ENCODE data around the gene FBXL19. TPM values are rescaled to one million over a fixed set of nuclear protein-coding genes. Genes with fewer than 3 reads are reported as not detected.

FBXL19 gene
- total and polyA plus RNA-seq, 9 of the 15 experiments (the other 6 are each of a cell fraction or from before 2014, with no cell fraction given) = 0.13 to 48.0 (median 13.5) TPM; not detected in 1

DNA sequence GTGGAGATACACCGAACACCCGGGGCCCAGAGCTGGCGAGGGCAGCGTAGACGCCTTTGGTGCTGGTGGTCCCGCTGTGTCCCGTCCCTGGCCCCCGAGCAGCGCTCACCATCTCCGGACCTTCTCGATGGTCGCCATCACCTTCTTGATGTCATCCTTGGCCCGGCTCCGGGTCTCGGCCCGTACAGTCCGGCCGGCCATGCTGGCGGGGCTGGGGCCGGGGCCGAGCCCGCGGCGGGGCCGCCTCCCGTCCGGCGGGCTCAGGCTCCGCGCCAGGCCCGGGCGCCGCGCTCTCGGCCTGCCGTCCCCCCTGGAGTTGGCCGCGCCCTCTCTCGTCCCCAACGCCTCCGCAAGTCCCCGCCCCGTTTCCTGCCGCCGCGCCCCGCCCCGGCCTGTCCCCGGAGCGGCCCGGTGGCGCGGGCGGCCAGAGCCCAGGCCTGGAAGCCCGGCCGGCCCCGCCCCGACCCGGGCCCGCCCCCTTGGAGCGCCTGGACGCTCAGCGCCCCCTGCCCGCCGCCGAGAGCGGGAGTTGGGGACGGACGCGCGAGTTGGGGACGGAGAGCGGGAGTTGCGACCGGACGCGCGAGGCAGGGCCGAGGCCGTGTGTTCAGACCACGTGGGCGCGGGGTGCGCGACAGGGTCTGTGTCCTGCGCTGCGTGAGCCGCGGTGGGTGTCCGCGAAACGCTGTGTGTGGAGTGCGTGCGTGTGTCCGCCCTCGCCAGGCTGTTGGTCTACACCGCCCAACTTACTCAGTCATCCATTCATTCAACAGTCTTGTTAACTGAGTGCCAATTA is 29.4 kb upstream of the FBXL19 start, which contains the start of gene BCL7C (continued):
- TF ChIP-seq, protein P1, sequence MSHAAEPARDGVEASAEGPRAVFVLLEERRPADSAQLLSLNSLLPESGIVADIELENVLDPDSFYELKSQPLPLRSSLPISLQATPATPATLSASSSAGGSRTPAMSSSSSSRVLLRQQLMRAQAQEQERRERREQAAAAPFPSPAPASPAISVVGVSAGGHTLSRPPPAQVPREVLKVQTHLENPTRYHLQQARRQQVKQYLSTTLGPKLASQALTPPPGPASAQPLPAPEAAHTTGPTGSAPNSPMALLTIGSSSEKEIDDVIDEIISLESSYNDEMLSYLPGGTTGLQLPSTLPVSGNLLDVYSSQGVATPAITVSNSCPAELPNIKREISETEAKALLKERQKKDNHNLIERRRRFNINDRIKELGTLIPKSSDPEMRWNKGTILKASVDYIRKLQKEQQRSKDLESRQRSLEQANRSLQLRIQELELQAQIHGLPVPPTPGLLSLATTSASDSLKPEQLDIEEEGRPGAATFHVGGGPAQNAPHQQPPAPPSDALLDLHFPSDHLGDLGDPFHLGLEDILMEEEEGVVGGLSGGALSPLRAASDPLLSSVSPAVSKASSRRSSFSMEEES (CRISPR knock-in tag; IDR thresholded peaks at IDR 0.05) = no peak
- TF ChIP-seq ZNF24 (IDR thresholded peaks at IDR 0.05) (peak; percentile 86), SMAD4 (CRISPR knock-in tag; conservative IDR thresholded peaks at IDR 0.05) (peak; percentile 94), ZNF354B (CRISPR knock-in tag; IDR thresholded peaks at IDR 0.05) (no peak), POLR3A (IDR thresholded peaks at IDR 0.05; ENCODE audit: borderline replicate concordance, extremely low read depth, insufficient read depth, insufficient read length) (no peak), MXI1 (IDR thresholded peaks at IDR 0.05; ENCODE audit: low read depth, low read length) (peak; percentile 63), ETV5 (CRISPR knock-in tag; IDR thresholded peaks at IDR 0.05; ENCODE audit: low read depth) (peak; percentile 91), POLR2G (IDR thresholded peaks at IDR 0.05; ENCODE audit: low read depth, low read length) (peak; percentile 92), MTA1 (IDR thresholded peaks at IDR 0.05; ENCODE audit: borderline replicate concordance) (no peak; the same call in 1 of the 2 replicates), E2F1 (CRISPR knock-in tag; IDR thresholded peaks at IDR 0.05) (peak; percentile 94), ZSCAN29 (IDR thresholded peaks at IDR 0.05) (peak; percentile 84), POLR2A (conservative IDR thresholded peaks at IDR 0.05) (peak; percentile 76), ZNF589 (CRISPR knock-in tag; IDR thresholded peaks at IDR 0.05; ENCODE audit: low read depth) (peak; percentile 90), THRAP3 (IDR thresholded peaks at IDR 0.05; ENCODE audit: borderline replicate concordance) (no peak), ZNF699 (CRISPR knock-in tag; IDR thresholded peaks at IDR 0.05; ENCODE audit: insufficient replicate concordance) (no peak), HBP1 (CRISPR knock-in tag; IDR thresholded peaks at IDR 0.05) (peak; percentile 65; the same call in 1 of the 2 replicates), ELF2 (CRISPR knock-in tag; IDR thresholded peaks at IDR 0.05) (no peak), EHMT2 (IDR thresholded peaks at IDR 0.05) (no peak), HNRNPH1 (optimal IDR thresholded peaks at IDR 0.05; ENCODE audit: low read depth, low read length) (no peak), YBX1 (IDR thresholded peaks at IDR 0.05) (no peak), CREM (IDR thresholded peaks at IDR 0.05; ENCODE audit: low read depth) (peak; percentile 60)
- TF ChIP-seq, protein P2, sequence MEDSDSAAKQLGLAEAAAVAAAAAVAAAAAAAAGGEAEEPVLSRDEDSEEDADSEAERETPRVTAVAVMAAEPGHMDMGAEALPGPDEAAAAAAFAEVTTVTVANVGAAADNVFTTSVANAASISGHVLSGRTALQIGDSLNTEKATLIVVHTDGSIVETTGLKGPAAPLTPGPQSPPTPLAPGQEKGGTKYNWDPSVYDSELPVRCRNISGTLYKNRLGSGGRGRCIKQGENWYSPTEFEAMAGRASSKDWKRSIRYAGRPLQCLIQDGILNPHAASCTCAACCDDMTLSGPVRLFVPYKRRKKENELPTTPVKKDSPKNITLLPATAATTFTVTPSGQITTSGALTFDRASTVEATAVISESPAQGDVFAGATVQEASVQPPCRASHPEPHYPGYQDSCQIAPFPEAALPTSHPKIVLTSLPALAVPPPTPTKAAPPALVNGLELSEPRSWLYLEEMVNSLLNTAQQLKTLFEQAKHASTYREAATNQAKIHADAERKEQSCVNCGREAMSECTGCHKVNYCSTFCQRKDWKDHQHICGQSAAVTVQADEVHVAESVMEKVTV (CRISPR knock-in tag; IDR thresholded peaks at IDR 0.05) = no peak
- TF ChIP-seq, protein P3, sequence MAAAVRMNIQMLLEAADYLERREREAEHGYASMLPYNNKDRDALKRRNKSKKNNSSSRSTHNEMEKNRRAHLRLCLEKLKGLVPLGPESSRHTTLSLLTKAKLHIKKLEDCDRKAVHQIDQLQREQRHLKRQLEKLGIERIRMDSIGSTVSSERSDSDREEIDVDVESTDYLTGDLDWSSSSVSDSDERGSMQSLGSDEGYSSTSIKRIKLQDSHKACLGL (CRISPR knock-in tag; IDR thresholded peaks at IDR 0.05; ENCODE audit: borderline replicate concordance, poor library complexity, severe bottlenecking) = peak; percentile 79

Measured in K562 (cell line).